DOHH2 (cell line): Measurements from ENCODE around the gene AFF2.

Experiments used
- H3F3A ChIP-seq: fragments of 200-600 bp; sonication (generic), shearing (Covaris generic); 2 replicates; pipeline ENCODE4 v1.6.0; 2016; ENCODE audit warnings: antibody characterized with exemption, mild to moderate bottlenecking; ENCODE audit not compliant: control insufficient read depth, insufficient read depth
- H3K27ac ChIP-seq: fragments of 200-600 bp; sonication (generic); 2 replicates; pipeline ENCODE4 v1.5.1; 2014; ENCODE audit warnings: low read depth, mild to moderate bottlenecking, low read length, moderate library complexity
- H3K27me3 ChIP-seq: fragments of 200-600 bp; sonication (generic); 2 replicates; pipeline ENCODE4 v1.6.1; 2014; ENCODE audit warnings: mild to moderate bottlenecking, low read length, mixed read lengths; ENCODE audit not compliant: control insufficient read depth
- H3K36me3 ChIP-seq: fragments of 200-600 bp; sonication (generic); 2 replicates; pipeline ENCODE4 v1.6.1; 2014; ENCODE audit warnings: mild to moderate bottlenecking, low read length, moderate library complexity, mixed read lengths; ENCODE audit not compliant: control insufficient read depth
- H3K4me1 ChIP-seq: fragments of 200-600 bp; sonication (generic); 2 replicates; pipeline ENCODE4 v1.6.1; 2014; ENCODE audit warnings: mild to moderate bottlenecking, low read length, mixed read lengths; ENCODE audit not compliant: control insufficient read depth
- H3K4me2 ChIP-seq: fragments of 200-600 bp; sonication (generic); 2 replicates; pipeline ENCODE4 v1.6.0; 2014; ENCODE audit warnings: mild to moderate bottlenecking, low read length, moderate library complexity
- H3K4me3 ChIP-seq: fragments of 200-600 bp; sonication (generic); 2 replicates; pipeline ENCODE4 v1.5.1; 2014; ENCODE audit warnings: mild to moderate bottlenecking, low read length, mixed read lengths
- H3K79me2 ChIP-seq: fragments of 200-600 bp; sonication (generic); 2 replicates; pipeline ENCODE4 v1.6.1; 2014; ENCODE audit warnings: mild to moderate bottlenecking, low read length, mixed read lengths; ENCODE audit not compliant: control insufficient read depth
- H3K9me2 ChIP-seq: fragments of 200-600 bp; sonication (generic); replicated peaks from 2 replicates; pipeline ENCODE4 v1.6.1; 2014; ENCODE audit warnings: mild to moderate bottlenecking, low read length, mixed read lengths; ENCODE audit not compliant: control insufficient read depth
- H3K9me3 ChIP-seq: fragments of 200-600 bp; sonication (generic); 2 replicates; pipeline ENCODE4 v1.6.1; 2014; ENCODE audit warnings: antibody characterized with exemption, low read length, mixed read lengths; ENCODE audit not compliant: control insufficient read depth, insufficient read depth
- H4K20me1 ChIP-seq: fragments of 200-600 bp; sonication (generic); 2 replicates; pipeline ENCODE4 v1.6.0; 2014; ENCODE audit warnings: low read depth, mild to moderate bottlenecking, antibody characterized with exemption, low read length, moderate library complexity; ENCODE audit not compliant: control insufficient read depth, insufficient read depth
- EZH2phosphoT487 ChIP-seq: fragments of 200-600 bp; sonication (generic); IDR thresholded peaks from 2 replicates; pipeline ENCODE4 v1.6.1; 2017; ENCODE audit warnings: borderline replicate concordance, mild to moderate bottlenecking, antibody characterized with exemption, low read length, moderate library complexity, mixed read lengths
- TF ChIP-seq, protein P1 (sequence below): fragments of 200-600 bp; sonication (generic); IDR thresholded peaks from one replicate; pipeline ENCODE4 v1.5.1; 2014; ENCODE audit warnings: antibody characterized with exemption, mild to moderate bottlenecking, low read depth, low read length; ENCODE audit not compliant: poor library complexity, severe bottlenecking

Gene AFF2

DNA sequence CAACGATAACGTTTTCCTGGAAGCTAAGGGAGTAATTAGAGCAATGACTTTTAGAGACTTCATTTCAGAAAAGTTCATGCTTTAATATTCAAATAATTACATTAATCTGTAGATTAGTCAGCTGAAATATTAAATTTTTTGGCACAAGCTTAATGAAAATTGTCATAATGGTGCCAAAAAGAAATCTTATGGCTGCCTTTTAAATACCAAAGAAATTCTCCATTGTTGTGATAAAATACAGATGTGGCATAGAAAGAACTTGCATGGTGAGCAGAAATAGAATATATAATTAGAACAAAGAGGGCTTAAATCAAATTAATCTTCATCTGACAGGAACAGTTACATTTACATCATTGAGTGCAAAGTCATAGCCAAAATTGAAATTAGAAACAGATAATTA is 263.5 kb downstream of the AFF2 start:
- Histone ChIP-seq H3K4me1 (no peaks in the 10 kb centered on the region), H3F3A (no peaks in the 10 kb centered on the region), H3K4me2 (no peak overlapping the region), H3K36me3 (0 out of 2 replicates have a peak, but pooled peaks cover 2% of the 10 kb centered on the region), H3K9me3 (no peaks in the 10 kb centered on the region), H3K27ac (no peak overlapping the region), H4K20me1 (no peaks in the 10 kb centered on the region), H3K4me3 (no peak overlapping the region), H3K9me2 (no peaks in the 10 kb centered on the region), H3K79me2 (peaks cover 50% of the 10 kb centered on the region), H3K27me3 (no peaks in the 10 kb centered on the region)
- TF ChIP-seq EZH2phosphoT487, result no peak
- TF ChIP-seq, protein P1, sequence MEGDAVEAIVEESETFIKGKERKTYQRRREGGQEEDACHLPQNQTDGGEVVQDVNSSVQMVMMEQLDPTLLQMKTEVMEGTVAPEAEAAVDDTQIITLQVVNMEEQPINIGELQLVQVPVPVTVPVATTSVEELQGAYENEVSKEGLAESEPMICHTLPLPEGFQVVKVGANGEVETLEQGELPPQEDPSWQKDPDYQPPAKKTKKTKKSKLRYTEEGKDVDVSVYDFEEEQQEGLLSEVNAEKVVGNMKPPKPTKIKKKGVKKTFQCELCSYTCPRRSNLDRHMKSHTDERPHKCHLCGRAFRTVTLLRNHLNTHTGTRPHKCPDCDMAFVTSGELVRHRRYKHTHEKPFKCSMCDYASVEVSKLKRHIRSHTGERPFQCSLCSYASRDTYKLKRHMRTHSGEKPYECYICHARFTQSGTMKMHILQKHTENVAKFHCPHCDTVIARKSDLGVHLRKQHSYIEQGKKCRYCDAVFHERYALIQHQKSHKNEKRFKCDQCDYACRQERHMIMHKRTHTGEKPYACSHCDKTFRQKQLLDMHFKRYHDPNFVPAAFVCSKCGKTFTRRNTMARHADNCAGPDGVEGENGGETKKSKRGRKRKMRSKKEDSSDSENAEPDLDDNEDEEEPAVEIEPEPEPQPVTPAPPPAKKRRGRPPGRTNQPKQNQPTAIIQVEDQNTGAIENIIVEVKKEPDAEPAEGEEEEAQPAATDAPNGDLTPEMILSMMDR, result no peak

DNA sequence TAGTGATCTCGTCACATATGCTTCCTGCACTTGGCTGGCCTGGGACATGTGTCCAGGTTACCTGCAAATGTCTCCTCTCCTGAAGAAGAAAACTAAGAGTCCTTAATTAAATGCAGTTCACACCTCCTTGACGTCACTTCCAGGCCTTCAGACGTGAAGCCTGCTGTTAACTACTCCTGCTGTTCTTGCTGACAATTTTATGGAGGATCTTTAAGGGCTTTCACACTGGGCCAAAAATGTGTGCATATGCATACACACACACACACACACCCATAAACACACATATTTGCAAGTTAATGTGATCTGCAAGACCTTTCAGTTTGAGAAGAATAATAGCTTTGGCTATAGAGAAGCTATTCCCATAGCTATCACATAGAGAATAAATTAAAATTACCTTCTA is 267.9 kb downstream of the AFF2 start:
- Histone ChIP-seq H3K79me2 (peaks cover 49% of the 10 kb centered on the region), H3K27ac (no peak overlapping the region), H3K4me3 (no peak overlapping the region), H3K4me2 (no peak overlapping the region), H3K9me3 (no peaks in the 10 kb centered on the region), H4K20me1 (no peaks in the 10 kb centered on the region), H3K27me3 (no peaks in the 10 kb centered on the region), H3F3A (no peaks in the 10 kb centered on the region), H3K4me1 (peaks cover 18% of the 10 kb centered on the region), H3K36me3 (no peaks in the 10 kb centered on the region), H3K9me2 (no peaks in the 10 kb centered on the region)
- TF ChIP-seq, protein P1, result no peak
- TF ChIP-seq EZH2phosphoT487, result no peak

DNA sequence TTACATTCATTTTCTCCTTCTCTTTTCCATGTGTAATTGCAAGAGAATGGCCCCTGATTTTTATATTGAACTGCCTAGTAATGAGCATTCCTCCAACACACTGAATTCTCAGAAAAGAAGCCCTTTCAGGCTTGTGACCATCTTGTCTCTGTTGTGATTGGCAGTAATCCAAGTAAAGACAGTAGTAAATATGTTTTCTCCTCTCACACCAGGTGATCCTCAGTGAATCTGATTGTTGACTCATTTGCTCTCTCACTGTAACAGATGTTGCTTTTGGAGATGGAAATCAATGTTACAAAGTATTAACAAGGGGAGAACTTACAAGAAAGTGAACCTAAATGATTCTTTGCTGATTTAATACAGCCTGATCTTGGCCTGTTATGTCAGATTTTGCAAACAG is 271.0 kb downstream of the AFF2 start:
- Histone ChIP-seq H3K9me2 (no peaks in the 10 kb centered on the region), H3K79me2 (peaks cover 48% of the 10 kb centered on the region), H4K20me1 (no peaks in the 10 kb centered on the region), H3K9me3 (no peaks in the 10 kb centered on the region), H3K4me3 (no peak overlapping the region), H3F3A (no peaks in the 10 kb centered on the region), H3K27ac (no peak overlapping the region), H3K4me1 (peaks cover 18% of the 10 kb centered on the region), H3K27me3 (no peaks in the 10 kb centered on the region), H3K4me2 (no peak overlapping the region), H3K36me3 (no peaks in the 10 kb centered on the region)
- TF ChIP-seq, protein P1, result no peak
- no peak for TF ChIP-seq EZH2phosphoT487

DNA sequence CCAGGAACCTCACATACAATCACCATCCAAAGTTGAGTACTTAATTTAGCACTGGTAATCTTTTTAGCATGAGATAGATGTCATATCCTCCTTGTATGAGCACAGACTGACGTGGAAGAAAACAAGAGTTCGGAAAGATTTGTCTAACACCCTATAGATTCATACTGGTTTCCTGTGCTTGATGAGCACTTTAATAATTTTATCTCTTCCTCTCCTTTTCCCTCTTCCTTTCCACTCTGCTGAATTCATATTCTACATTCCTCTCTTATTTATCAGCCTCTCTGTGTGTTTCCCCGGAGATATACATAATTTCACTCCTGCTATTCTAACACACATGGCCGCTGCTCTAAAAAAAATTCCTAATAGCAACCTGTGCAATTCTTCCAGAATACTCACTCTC is 273.9 kb downstream of the AFF2 start:
- no peak overlapping the region for H3K4me3 ChIP-seq
- TF ChIP-seq, protein P1, result no peak
- TF ChIP-seq EZH2phosphoT487, result no peak
- H3K27ac ChIP-seq, result no peak overlapping the region
- H3F3A ChIP-seq, result no peaks in the 10 kb centered on the region
- H4K20me1 ChIP-seq, result no peaks in the 10 kb centered on the region
- H3K79me2 ChIP-seq, result peaks cover 37% of the 10 kb centered on the region
- H3K9me3 ChIP-seq, result no peaks in the 10 kb centered on the region
- no peaks in the 10 kb centered on the region for H3K36me3 ChIP-seq
- H3K4me2 ChIP-seq, result no peak overlapping the region
- H3K4me1 ChIP-seq, result peaks cover 18% of the 10 kb centered on the region
- no peaks in the 10 kb centered on the region for H3K27me3 ChIP-seq
- H3K9me2 ChIP-seq, result no peaks in the 10 kb centered on the region
